Ovary (tissue), 3 donors: ENCODE results near the gene CDCA4.

ENCODE experiments used
- CTCF ChIP-seq, 3 donors: fragments of 450-650 bp in 2 of 3; fragments of 200-600 bp in 1 of 3; IDR thresholded peaks; one replicate each; pipeline versions ENCODE4 v1.5.1 to v1.8.0; 2016 to 2022; ENCODE audit warnings: antibody characterized with exemption in 3 of 3, mild to moderate bottlenecking in 1 of 3
- EP300 ChIP-seq: sonication (generic); formaldehyde crosslinking; IDR thresholded peaks from one replicate; pipeline ENCODE4 v1.6.1; 2017; ENCODE audit warnings: antibody characterized with exemption
- POLR2A ChIP-seq: fragments of 450-650 bp; IDR thresholded peaks from one replicate; pipeline ENCODE4 v1.6.1; 2017; ENCODE audit warnings: antibody characterized with exemption, mild to moderate bottlenecking, moderate library complexity
- donor health status: DM: no; HTN: no; CAD: no.

GRCh38 chr14:105029402-105029801, 8.5 kb upstream of the CDCA4 start:
- no peak for TF ChIP-seq POLR2A
- TF ChIP-seq CTCF (IDR thresholded peaks at IDR 0.05) = no peak
- no peak for TF ChIP-seq EP300
